Stimulated activated CD4-positive, alpha-beta T cell treated with anti-CD3 and anti-CD28 coated beads, Interleukin-12 subunit alpha, Interleukin-12 subunit beta, amount 100 ng/mL, for 48 hours (primary cell): Measurements from ENCODE around the gene RAC2.

Experiments used
- DNase-seq, 3 donors: peaks; one replicate each; pipeline ENCODE4 v3.0.0-alpha.2; 2020; ENCODE audit warnings: low read depth in 2 of 3, low spot score in 1 of 3

Gene RAC2

DNA sequence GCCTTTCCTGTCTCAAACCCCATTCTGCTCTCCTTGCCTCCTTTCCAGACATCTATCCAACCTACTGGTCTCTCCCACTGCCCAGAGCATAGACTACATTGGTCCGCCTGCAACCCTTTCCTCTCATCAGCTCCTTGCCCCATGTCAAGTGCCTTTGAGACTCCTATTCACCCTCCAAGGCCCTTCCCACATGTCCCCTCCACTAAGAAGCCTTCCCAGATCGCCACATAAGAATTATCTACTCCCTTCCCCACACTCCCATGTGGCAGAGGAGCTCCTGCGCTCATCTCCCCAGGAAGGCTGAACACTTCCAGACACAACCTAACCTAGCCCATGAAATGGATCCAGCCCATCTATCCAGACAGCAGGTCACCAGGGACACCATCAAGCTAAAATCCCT, 66.3 kb downstream of the RAC2 start:
- DNase-seq, result no peak

DNA sequence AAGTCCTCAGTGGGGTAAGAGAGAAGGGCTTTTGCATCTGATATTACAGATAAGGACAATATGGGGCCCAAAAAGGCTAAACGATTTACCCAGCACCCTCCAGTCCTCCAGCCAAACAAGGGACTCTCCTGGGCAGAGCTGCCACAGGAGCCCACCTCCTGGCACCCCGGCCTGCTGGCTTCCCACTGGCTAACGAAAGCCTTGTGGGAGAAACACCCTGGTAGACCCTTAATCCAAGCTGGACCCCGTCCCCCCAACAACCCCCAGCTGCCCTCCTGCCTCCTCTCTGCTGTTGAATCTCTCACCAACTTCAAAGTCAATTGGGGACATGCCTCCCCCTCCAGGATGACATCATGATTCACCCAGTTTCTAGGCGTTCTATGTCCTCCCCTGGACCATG, 66.8 kb downstream of the RAC2 start:
- no peak for DNase-seq

DNA sequence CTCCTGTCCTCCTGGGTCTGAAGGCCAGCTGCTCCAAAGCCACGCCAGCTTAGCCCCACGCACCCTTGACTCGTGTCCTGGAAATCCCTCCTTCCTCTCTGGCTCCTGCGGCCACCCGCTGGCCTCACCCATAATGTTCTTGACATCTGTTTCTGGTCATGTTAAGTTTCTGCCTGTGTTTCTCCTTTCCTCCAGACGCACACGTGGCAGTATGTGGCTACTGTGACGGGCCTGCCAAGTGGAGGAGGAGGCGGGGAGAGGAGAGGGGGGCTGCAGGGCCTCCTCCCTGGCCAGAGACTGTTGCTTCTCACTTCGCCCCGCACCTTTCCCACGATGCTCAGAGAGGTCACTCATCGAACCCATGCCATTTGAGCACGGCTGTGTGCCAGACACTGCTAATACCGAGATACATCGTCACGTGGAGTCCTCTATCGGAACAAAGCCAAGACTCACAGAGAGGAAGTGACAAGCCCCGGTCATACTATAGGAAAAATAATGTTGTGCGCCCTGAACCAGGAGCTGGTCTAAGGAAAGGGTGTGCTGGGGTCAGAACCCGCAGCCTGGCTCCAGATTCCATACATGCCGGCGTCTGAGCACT, 67.5 kb downstream of the RAC2 start:
- DNase-seq, result no peak

DNA sequence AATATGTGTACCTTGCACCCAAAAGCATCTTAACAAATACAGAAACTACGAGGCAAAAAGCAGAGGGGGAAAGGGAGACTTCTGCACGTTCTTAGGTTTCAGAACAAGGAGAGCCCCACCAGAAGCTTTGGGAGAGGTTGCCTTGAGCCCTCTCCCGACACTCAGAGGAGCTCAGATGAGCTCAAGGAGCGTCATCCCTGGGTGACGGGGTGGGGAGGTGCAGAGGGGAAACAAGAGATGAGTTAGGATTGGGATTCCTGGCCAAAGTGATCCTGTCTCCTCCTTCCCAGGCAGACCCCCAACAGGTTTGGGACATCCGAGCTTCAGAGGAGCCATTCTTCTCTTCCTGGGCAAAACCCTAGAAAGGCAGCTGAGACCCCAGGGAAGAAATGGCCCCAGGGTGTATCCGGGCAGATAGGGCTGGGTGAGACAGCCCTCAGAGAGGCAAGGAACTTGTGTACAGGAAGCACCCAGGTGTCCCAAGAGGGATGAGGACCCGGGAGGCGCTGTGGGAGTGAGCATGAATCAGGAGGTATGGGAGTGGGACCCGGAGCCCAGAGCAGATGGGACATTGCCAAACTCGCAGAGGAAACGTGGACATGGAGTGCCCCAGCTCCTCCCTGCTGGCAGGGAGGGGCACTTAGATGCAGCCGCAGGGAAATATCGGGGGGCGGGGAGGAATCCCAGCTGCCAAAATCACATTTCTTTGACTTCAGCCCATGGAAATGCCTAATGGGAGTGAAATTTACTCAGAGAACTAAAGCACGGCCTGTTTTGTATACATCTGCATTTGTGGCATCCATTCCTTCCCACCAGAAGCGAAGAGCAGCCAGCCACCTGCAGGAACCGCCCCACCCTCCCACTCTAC, 68.4 kb downstream of the RAC2 start:
- DNase-seq, result no peak
